HEK293 (cell line): ENCODE data around the gene POU4F1.

Experiments
- REST ChIP-seq: fragments of 450-650 bp; formaldehyde crosslinking; IDR thresholded peaks from 2 replicates; pipeline ENCODE4 v1.5.1; 2016; ENCODE audit warnings: missing biosample characterization, missing genetic modification characterization
- ZNF10 ChIP-seq: fragments of 450-650 bp; formaldehyde crosslinking; IDR thresholded peaks from 2 replicates; pipeline ENCODE4 v1.5.1; 2017; ENCODE audit warnings: missing biosample characterization, missing genetic modification characterization
- ZNF266 ChIP-seq: fragments of 450-650 bp; formaldehyde crosslinking; IDR thresholded peaks from 2 replicates; pipeline ENCODE4 v1.5.1; 2016; ENCODE audit warnings: missing biosample characterization, missing genetic modification characterization, low read depth

GRCh38 chr13:78625384-78625783 is 22.0 kb upstream of the POU4F1 start:
- TF ChIP-seq ZNF10 (tag by site-specific recombination) = no peak
- no peak for TF ChIP-seq ZNF266 (tag by site-specific recombination)
- TF ChIP-seq REST (tag by site-specific recombination) = no peak
